Lower lobe of right lung (tissue), 2 donors: ENCODE data around the gene SPARCL1. TPM values are rescaled to one million over a fixed set of nuclear protein-coding genes. Genes with fewer than 3 reads are reported as not detected.

Experiments
- ATAC-seq, 2 donors: fragments of 200-7000 bp; cut with Tn5 transposase; one replicate each; pipeline ENCODE4 v1.9.1; 2020 to 2022; ENCODE audit warnings: mild to moderate bottlenecking in 2 of 2, moderate library complexity in 2 of 2
- DNase-seq: peaks from one replicate; pipeline ENCODE4 v3.0.0-alpha.2; 2020
- H3K27ac ChIP-seq: fragments of 200-600 bp; one replicate; pipeline ENCODE4 v1.8.0; 2022
- H3K27me3 ChIP-seq: fragments of 200-600 bp; one replicate; pipeline ENCODE4 v1.8.0; 2022; ENCODE audit warnings: low read depth
- H3K36me3 ChIP-seq: fragments of 200-600 bp; one replicate; pipeline ENCODE4 v1.8.0; 2022; ENCODE audit warnings: mild to moderate bottlenecking
- H3K4me1 ChIP-seq: fragments of 200-600 bp; one replicate; pipeline ENCODE4 v1.8.0; 2022
- H3K4me3 ChIP-seq: fragments of 200-600 bp; one replicate; pipeline ENCODE4 v1.8.0; 2022; ENCODE audit warnings: mild to moderate bottlenecking
- H3K9me3 ChIP-seq: fragments of 200-600 bp; one replicate; pipeline ENCODE4 v1.8.0; 2022
- intact Hi-C: fragments of 100-400 bp; cut with DNase I; formaldehyde crosslinking; loops from one replicate; pipeline ENCODE4 v1.11.0; 2022
- total RNA-seq: library from RNA; stranded (reverse); fragmentation: NEBNext Ultra II Directional; extraction: Animal tissue kit (Norgen Biotek cat#: 25700); gene quantifications from one replicate; pipeline ENCODE4 v1.2.1, GENCODE V29; 2021
- TF ChIP-seq, protein P1 (sequence below): fragments of 200-600 bp; IDR thresholded peaks from one replicate; pipeline ENCODE4 v1.8.0; 2022; ENCODE audit warnings: antibody characterized with exemption, mild to moderate bottlenecking
- donor health status: DM: no; HTN: yes; CAD: no; lungs with severe emphysema.

The SPARCL1 gene
- total RNA-seq, 1 donor from 2014 or later = 299 TPM

DNA sequence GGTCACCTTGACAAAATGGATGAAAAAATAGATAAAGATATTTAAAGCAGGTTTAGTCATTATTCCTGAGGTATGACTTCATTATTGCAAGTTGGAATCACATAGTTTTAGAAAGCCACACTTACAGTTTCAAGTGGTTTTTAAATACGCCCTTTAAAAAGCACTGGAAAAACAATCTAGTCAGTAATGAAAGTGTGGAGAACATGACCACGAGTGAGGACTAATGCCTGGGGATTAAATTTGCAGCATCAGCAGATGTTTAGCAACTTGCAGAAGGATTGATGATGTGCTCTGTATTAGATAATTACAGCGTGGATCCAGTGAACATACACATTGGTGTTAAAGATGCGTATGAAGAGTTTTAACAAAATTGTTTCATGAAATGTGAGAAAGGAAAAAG, 5.9 kb downstream of the SPARCL1 start:
- H3K27me3 ChIP-seq = no peaks in the 10 kb centered on the region
- DNase-seq (no peak), ATAC-seq (no peak)
- H3K4me3 ChIP-seq = no peak overlapping the region
- H3K4me1 ChIP-seq = peaks cover 38% of the 10 kb centered on the region
- intact Hi-C loops = no loop called here
- H3K36me3 ChIP-seq = no peaks in the 10 kb centered on the region
- peaks cover 4% of the 10 kb centered on the region for H3K9me3 ChIP-seq
- no peak overlapping the region for H3K27ac ChIP-seq
- TF ChIP-seq, protein P1, sequence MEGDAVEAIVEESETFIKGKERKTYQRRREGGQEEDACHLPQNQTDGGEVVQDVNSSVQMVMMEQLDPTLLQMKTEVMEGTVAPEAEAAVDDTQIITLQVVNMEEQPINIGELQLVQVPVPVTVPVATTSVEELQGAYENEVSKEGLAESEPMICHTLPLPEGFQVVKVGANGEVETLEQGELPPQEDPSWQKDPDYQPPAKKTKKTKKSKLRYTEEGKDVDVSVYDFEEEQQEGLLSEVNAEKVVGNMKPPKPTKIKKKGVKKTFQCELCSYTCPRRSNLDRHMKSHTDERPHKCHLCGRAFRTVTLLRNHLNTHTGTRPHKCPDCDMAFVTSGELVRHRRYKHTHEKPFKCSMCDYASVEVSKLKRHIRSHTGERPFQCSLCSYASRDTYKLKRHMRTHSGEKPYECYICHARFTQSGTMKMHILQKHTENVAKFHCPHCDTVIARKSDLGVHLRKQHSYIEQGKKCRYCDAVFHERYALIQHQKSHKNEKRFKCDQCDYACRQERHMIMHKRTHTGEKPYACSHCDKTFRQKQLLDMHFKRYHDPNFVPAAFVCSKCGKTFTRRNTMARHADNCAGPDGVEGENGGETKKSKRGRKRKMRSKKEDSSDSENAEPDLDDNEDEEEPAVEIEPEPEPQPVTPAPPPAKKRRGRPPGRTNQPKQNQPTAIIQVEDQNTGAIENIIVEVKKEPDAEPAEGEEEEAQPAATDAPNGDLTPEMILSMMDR = no peak

DNA sequence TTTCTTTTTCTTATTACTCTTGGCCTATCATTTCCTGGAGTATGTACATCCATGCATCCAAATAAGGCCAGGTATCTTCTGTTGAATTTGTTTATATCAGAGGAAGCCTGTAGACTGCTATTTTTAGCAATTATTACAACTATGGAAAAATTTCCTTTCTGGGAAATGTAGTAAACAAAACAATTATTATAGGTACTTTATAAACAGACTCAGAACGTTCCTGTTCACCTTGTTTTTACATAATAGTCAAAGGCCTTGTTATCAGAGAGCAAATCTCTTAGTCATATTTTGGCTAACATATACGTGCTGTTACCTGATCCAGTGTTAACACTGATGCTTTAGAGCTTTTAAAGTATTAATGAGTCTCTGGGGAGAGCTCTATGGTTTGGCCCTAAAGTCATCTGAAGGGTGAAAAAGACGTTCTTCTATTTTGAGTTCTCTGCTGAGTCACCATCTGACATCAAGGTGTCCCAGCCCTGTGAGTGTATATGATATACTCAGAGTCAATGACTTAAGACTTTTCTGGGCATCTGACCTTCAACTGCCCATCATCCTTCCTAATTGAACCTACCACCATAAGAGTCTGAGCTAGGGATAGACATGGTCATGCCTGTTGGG, 7.3 kb downstream of the SPARCL1 start:
- no peaks in the 10 kb centered on the region for H3K36me3 ChIP-seq
- peak overlapping the region; percentile 65 for H3K27ac ChIP-seq
- peaks cover 4% of the 10 kb centered on the region for H3K9me3 ChIP-seq
- DNase-seq (no peak), ATAC-seq (no peak)
- H3K27me3 ChIP-seq = no peaks in the 10 kb centered on the region
- TF ChIP-seq, protein P1 = no peak
- H3K4me3 ChIP-seq = no peak overlapping the region
- peaks cover 43% of the 10 kb centered on the region for H3K4me1 ChIP-seq
- intact Hi-C loops = no loop called here

DNA sequence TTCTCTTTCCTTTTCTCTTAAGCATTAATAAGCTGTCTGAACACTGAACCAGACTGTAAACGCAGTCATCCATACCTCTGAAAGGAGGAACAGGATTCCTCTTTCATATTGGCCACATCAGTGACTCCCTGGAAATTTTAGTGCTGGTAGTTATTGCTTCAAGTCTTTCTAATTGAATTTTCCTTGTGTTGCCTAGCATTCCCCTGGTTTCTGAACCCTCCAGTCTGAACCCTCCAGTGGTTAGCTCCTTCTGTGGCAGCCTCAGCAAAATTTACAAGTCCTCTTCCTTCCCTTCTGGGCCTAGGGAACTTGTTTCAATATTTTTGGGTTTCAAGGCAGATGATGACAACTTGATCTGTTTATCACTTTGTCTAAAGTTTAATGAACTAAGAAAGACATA, 7.9 kb downstream of the SPARCL1 start:
- no peak overlapping the region for H3K4me3 ChIP-seq

DNA sequence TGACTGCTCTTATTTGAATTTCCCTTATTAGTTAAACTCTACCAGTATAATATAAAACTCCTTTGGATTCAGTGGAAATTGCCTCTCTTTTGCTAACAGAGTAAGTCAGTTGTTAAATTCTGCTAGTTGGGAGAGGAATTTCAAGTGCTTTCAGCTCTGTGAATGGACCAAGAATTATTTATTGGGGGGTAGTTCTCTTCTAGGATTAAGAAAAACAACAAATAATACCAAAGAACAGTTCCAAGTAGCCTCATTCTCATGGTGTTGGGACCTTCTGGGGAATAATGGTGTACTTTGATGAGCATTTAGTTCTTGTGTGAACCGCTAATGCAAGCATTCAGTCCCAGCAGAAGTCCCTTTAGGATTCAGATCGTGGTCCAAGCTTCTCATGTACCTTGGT, 11.6 kb downstream of the SPARCL1 start:
- H3K36me3 ChIP-seq = no peaks in the 10 kb centered on the region
- TF ChIP-seq, protein P1 = no peak

More for the DNA sequence above, 7.9 kb downstream of the SPARCL1 start:
- no peaks in the 10 kb centered on the region for H3K27me3 ChIP-seq
- DNase-seq = no peak
- intact Hi-C loops = no loop called here
- no peak for ATAC-seq
- H3K9me3 ChIP-seq = peaks cover 4% of the 10 kb centered on the region
- peaks cover 46% of the 10 kb centered on the region for H3K4me1 ChIP-seq
- peak overlapping the region; percentile 65 for H3K27ac ChIP-seq
- no peaks in the 10 kb centered on the region for H3K36me3 ChIP-seq
- TF ChIP-seq, protein P1 = no peak

DNA sequence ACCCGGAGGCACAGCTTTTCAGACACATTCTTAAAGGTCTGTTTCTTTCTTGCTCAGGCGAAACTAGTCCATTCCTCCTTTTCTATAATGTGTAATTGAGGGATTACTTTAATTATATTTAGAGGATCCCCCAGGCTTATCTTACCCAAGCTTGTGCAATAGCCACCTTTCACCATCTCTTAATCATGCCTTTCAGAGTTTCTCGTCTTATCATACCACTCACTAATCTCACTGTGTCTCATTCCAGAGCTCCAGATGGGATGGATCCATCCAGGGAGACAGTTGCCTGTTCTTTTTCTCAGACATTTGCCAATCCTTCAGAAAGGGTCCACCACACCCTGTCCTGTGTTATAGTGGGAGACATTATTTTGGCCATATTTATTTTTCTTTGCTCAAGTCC, 12.5 kb downstream of the SPARCL1 start:
- ATAC-seq (no peak), DNase-seq (no peak)
- Histone ChIP-seq H3K4me1 (peaks cover 39% of the 10 kb centered on the region), H3K9me3 (no peaks in the 10 kb centered on the region), H3K36me3 (no peaks in the 10 kb centered on the region), H3K27me3 (no peaks in the 10 kb centered on the region), H3K4me3 (no peak overlapping the region), H3K27ac (no peak overlapping the region)
- TF ChIP-seq, protein P1 = no peak
- intact Hi-C loops = no loop called here

More for the DNA sequence above, 11.6 kb downstream of the SPARCL1 start:
- no peaks in the 10 kb centered on the region for H3K9me3 ChIP-seq
- intact Hi-C loops = no loop called here
- H3K4me3 ChIP-seq = no peak overlapping the region
- ATAC-seq (no peak), DNase-seq (no peak)
- H3K27me3 ChIP-seq = no peaks in the 10 kb centered on the region
- H3K4me1 ChIP-seq = peaks cover 36% of the 10 kb centered on the region
- H3K27ac ChIP-seq = no peak overlapping the region
